ENCODE measurements around the gene B3GNT4.
"Not testable (repeated sequence)": the region's sequence is repeated elsewhere in the genome, so short reads cannot be mapped to it uniquely, and the experiment has no call there.

The B3GNT4 gene

GRCh38 chr12:122187466-122187865, 16.0 kb upstream of the B3GNT4 start:
- no peak for DNase-seq (ENCODE audit: low spot score)

GRCh38 chr12:122189626-122190475, 13.7 kb upstream of the B3GNT4 start:
- no peak for DNase-seq (ENCODE audit: low spot score)

DNA sequence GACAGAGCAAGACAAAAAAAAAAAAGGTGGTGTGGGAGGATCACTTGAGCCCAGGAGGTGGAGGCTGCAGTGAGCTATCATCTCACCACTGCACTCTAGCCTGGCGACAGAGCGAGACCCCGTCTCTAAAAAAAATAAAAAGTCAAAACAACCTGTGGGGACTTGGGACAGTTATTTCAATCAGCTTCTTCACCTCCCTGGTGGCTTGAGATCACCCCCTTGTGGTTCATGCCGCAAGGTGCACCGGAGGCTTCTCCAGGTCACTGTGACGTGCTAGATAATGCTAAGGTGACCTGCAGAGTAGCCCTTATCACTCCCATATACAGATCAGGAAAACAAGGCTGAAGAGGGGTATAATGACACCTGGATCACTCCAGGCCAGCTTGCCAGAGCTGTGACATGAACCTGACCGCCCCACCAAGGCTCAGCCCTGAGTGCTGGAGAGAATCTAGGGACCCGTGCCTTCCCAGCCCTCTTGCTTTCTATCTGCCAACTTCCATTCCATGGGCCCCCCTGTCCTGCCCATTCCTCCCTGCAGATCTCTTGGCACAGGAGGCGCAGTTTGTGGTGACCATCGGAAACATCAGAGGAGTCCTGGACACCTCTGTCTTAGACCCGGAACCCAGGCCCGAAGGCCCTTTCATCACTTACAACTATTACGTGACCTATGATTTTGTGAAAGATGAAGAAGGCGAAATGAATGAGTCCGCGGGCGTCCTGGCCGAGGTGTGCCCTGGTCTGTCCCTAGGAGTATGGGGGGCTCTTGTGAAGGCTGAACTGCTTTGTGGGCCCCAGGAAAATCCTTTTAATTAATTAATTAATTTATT, 12.5 kb upstream of the B3GNT4 start:
- peak; percentile 84 for DNase-seq (ENCODE audit: low spot score)

DNA sequence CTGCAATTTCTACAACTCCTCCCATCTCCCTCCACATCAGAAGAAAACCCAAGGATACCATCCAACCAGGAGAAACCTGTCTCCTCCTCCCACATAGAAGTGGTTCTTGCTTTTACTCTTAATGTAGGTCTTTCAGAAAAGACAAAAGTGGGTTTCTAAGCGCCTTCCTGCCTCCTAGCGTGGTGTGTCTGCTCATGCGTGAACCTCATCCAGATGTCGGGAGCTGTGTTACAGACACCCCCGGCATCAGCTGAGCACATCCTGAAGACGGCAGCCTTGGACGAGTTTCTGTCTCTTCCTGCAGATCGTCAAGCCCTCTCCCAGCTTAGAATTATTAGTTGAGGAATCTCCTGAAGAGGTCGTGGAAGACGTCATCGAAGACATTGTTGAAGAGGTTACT, 11.1 kb upstream of the B3GNT4 start:
- no peak for DNase-seq (ENCODE audit: low spot score)

DNA sequence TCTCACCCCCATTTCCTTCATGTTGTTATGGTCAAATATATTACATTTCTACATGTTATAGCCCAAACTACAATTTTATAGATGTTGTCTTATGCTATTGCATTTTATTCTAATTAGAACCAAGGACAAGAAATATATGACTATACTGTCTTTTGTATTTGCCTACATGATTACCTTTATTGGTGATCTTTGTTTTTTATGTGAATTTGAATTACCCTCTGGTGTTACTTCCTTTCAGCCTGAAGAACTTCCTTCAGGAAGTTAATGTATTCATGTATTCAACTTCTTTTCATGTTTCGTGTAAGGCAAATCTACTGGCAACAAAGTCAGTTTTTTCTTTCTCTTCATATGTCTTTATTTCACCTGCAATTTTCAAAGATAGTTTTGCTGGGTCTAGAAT, 8.7 kb upstream of the B3GNT4 start:
- DNase-seq (ENCODE audit: low spot score), result no peak

DNA sequence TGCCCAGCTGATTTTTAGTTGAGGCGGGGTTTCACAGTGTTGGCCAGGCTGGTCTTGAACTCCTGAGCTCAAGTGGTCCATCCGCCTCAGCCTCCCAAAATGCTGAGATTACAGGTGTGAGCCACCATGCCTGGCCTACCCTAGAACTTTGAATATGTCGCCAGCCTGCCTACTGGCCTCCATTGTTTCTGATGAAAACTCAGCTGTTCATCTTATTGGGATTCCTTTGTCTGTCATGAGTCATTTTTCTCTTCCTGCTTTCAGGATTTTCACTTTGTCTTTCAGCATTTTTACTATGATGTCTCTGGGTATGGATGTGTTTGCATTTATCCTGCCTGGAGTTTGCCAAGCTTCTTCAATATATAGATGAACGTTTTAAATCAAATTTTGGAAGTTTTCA, 8.1 kb upstream of the B3GNT4 start:
- no peak for DNase-seq (ENCODE audit: low spot score)

DNA sequence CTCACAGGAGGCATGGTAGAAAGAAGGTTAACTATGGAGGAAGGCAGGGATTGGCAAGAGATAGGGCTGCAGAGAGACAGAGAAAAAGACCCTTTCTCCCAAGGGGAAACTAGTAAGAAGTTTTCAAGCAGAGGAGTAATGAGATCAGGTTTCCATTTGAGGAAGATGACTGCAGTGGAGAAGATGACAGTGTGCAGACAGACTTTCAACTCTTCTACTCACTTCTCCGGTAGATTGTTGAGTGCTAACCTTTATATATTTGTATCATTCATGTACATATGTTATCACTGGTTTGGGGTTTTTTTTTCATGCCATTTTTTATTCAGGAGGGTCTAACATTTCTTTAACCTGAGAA, 5.9 kb upstream of the B3GNT4 start:
- DNase-seq (ENCODE audit: low spot score), result peak; percentile 37

GRCh38 chr12:122199484-122200355, 3.8 kb upstream of the B3GNT4 start:
- no peak for DNase-seq (ENCODE audit: low spot score)

GRCh38 chr12:122200541-122201175, 2.9 kb upstream of the B3GNT4 start:
- peak; percentile 83 for DNase-seq (ENCODE audit: low spot score)

- DNase-seq (ENCODE audit: low spot score), result no peak
Observed at GRCh38 chr12:122201381-122201780, 2.1 kb upstream of the B3GNT4 start.

DNA sequence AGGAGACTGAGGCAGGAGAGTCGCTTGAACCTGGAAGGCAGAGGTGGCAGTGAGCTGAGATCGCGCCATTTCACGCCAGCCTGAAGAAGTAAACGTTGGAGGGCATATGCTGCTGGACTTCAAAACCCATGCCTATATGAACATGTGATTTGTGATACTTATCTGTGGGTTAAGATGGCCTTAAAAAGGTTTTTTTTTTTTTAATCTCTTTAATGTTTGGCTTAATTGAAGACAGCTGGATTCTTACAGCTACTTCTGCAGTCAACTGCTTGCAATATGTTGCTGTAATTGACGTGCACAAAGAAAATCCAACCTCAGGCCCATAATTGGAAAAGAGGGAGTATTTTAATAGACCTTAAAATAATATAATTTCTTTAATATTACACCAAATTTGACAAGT, 1.5 kb upstream of the B3GNT4 start:
- peak; percentile 90 for DNase-seq (ENCODE audit: low spot score)

GRCh38 chr12:122202811-122203210, 698 bp upstream of the B3GNT4 start:
- DNase-seq (ENCODE audit: low spot score), result not testable (repeated sequence)

DNA sequence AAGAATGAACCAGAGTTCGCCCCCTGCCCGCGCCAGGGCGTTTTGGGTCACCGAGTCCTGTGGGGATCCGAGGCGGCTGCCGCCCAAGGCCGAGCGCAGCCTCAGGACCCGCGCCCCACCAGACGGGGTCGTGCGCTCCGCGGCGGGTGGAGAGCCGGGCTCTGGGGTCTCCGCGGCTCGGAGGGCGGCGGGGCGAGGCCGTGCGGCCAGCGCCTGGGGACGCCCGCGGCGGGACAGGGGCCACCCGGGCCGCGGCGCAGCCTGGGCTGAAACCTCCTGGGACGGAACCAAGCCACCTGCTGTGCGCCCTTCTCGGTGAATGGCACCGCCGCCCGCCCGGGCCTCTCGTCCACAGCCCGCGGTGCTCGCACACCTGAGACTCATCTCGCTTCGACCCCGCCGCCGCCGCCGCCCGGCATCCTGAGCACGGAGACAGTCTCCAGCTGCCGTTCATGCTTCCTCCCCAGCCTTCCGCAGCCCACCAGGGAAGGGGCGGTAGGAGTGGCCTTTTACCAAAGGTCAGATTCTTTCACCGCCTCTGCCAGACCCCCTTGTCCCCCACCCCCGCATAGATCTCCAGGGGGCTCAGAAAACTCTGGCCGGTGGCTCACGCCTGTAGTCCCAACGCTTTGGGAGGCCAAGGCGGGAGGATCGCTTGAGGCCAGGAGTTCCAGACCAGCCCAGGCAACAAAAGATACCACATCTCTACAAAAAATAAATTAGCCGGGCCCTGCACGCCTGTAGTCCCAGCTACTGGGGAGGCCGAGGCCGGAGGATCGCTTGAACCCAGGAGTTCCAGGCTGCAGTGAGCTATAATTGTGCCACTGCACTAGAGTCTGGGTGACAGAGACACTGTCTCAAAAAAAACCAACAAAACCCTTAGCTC, 901 bp downstream of the B3GNT4 start:
- DNase-seq (ENCODE audit: low spot score), result peak; percentile 34

GRCh38 chr12:122205053-122205925, 1.8 kb downstream of the B3GNT4 start:
- no peak for DNase-seq (ENCODE audit: low spot score)

DNA sequence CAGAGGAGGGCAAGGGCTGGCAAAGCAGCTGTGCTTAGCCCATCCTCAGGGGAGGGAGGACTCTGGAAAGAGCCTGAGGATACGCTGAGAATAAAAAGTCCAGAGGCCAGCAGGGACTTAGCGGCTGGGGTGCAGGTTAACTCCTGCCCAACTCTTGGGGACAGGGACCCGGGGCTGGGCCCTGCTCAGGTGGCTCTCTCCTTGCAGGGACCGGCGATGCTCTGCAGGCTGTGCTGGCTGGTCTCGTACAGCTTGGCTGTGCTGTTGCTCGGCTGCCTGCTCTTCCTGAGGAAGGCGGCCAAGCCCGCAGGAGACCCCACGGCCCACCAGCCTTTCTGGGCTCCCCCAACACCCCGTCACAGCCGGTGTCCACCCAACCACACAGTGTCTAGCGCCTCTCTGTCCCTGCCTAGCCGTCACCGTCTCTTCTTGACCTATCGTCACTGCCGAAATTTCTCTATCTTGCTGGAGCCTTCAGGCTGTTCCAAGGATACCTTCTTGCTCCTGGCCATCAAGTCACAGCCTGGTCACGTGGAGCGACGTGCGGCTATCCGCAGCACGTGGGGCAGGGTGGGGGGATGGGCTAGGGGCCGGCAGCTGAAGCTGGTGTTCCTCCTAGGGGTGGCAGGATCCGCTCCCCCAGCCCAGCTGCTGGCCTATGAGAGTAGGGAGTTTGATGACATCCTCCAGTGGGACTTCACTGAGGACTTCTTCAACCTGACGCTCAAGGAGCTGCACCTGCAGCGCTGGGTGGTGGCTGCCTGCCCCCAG, 2.8 kb downstream of the B3GNT4 start:
- DNase-seq (ENCODE audit: low spot score), result no peak

DNA sequence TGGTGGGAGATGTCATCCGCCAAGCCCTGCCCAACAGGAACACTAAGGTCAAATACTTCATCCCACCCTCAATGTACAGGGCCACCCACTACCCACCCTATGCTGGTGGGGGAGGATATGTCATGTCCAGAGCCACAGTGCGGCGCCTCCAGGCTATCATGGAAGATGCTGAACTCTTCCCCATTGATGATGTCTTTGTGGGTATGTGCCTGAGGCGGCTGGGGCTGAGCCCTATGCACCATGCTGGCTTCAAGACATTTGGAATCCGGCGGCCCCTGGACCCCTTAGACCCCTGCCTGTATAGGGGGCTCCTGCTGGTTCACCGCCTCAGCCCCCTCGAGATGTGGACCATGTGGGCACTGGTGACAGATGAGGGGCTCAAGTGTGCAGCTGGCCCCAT, 3.5 kb downstream of the B3GNT4 start:
- DNase-seq (ENCODE audit: low spot score), result no peak

- DNase-seq (ENCODE audit: low spot score), result no peak
Observed at GRCh38 chr12:122207391-122207790, 3.9 kb downstream of the B3GNT4 start.

- DNase-seq (ENCODE audit: low spot score), result no peak
Observed at GRCh38 chr12:122208073-122208820, 4.7 kb downstream of the B3GNT4 start.

All from SK-N-DZ (cell line).